ENCODE data around the gene VPS13C. TPM values are rescaled to one million over a fixed set of nuclear protein-coding genes. Genes with fewer than 3 reads are reported as not detected.

Gene VPS13C
- total and polyA plus RNA-seq, 2 donors (not counting 3 experiments of a cell fraction or from before 2014, with no cell fraction given), result 10.8 to 60.3 TPM

DNA sequence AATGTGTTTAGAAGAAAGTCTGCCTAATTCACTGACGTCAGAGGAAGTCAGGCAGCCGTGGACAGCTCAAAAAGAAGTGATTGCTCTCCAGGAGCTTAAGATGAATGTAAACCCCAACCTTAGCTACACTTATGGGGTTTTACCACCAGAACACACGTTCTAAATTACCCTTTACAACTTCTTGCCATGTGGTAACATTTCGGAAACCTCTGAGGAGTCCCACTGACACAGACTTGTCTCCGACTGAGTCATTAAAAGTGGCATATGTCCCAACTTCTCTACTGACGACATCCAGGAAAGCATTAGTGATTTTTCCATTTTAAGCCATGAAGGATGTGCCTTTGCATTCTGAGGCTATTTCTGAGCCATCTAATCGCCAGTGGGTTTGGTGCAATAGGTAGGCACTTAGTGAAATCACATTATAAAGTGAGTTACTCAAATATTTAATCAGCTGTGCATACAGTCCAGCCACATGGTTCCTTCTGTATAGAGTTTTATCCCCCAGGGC lies 38.9 kb upstream of the VPS13C start:
- peak; percentile 75 for DNase-seq (ENCODE audit: low read depth, low spot score)
- dilution Hi-C loops (cut with MboI; ENCODE audit: extremely low pct_ligation_motif_present, low sequenced_read_pairs) (no loop called here), intact Hi-C loops (cut with micrococcal nuclease) (no loop called here)
- H4K20me1 ChIP-seq (replicated peaks; ENCODE audit: control insufficient read depth, extremely low read depth, insufficient read depth, low read length), result no peaks in the 10 kb centered on the region
- ChIA-PET POLR2A (no interaction called here), CTCF (interaction anchor here (1.1 to 2.7 kb wide), 5 partner anchors 10 to 155 kb away, joined by 4 to 11 read pairs (median 7); partner anchors contain the start of gene VPS13C)
- FAIRE-seq, result no peak
- no peak overlapping the region for H3K9ac ChIP-seq (replicated peaks; ENCODE audit: extremely low read depth, insufficient read depth, low read length)
- H3K27me3 ChIP-seq (ENCODE audit: control insufficient read depth in 2 of 2, insufficient read depth in 2 of 2, low read length in 2 of 2), result peaks cover 0 to 3% of the 10 kb centered on the region in 2 experiments
- H3K4me3 ChIP-seq (replicated peaks in 1 of 3; ENCODE audit: insufficient read depth in 1 of 3, low read depth in 1 of 3, low read length in 3 of 3), result peak overlapping the region in 1 of 3 experiments; percentile 23
- TF ChIP-seq POLR2A (IDR thresholded peaks at IDR 0.05; ENCODE audit: low read depth, low read length) (no peak), JUN (IDR thresholded peaks at IDR 0.05; ENCODE audit: borderline replicate concordance, insufficient read depth, insufficient read length, low read depth) (peak; percentile 20)
- no peaks in the 10 kb centered on the region for H3K9me3 ChIP-seq (replicated peaks; ENCODE audit: control insufficient read depth, insufficient read depth, low read length)
- H3K9me1 ChIP-seq (replicated peaks; ENCODE audit: control insufficient read depth, extremely low read depth, insufficient read depth, low read length), result no peaks in the 10 kb centered on the region
- peak overlapping the region; percentile 62 for H3K4me2 ChIP-seq (ENCODE audit: insufficient read depth, low read length)
- BruUV-seq (replicated peaks), result TSS peak; percentile 49
- H2AFZ ChIP-seq (ENCODE audit: low read depth, low read length), result peak overlapping the region; percentile 83
- H3K4me1 ChIP-seq (ENCODE audit: control insufficient read depth, extremely low read depth, insufficient read depth, low read length), result peaks cover 4% of the 10 kb centered on the region
- no peak overlapping the region for H3K27ac ChIP-seq (ENCODE audit: insufficient read depth, low read depth, low read length)
- H3K36me3 ChIP-seq (ENCODE audit: control insufficient read depth in 2 of 2, extremely low read depth in 1 of 2, insufficient read depth in 2 of 2, low read length in 2 of 2), result no peaks in the 10 kb centered on the region
- H3K79me2 ChIP-seq (ENCODE audit: control insufficient read depth, insufficient read depth, low read length), result no peaks in the 10 kb centered on the region

DNA sequence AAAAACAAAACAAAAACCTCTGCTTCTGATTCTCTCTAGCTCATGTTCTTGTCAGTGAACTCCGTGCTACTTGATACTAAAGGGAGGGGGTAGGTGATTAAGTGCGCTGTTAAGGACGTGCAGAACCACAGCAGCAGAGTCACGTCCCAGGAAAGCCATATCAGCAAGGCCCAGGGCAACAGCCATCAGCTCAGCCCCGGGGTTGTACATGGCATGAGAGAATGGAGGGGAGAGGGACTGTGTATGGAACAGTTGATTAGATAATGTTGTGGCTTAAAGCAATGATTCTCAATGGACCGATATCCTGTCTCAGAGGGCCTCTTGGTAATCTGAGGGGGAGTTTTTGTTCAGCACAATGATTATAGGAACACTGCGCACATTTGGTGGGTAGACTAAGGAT lies 34.1 kb upstream of the VPS13C start:
- Histone ChIP-seq H3K4me2 (ENCODE audit: insufficient read depth, low read length) (no peak overlapping the region), H3K9me3 (replicated peaks; ENCODE audit: control insufficient read depth, insufficient read depth, low read length) (no peaks in the 10 kb centered on the region), H2AFZ (ENCODE audit: low read depth, low read length) (no peak overlapping the region), H3K4me1 (ENCODE audit: control insufficient read depth, extremely low read depth, insufficient read depth, low read length) (peaks cover 8% of the 10 kb centered on the region), H3K4me3 (replicated peaks in 1 of 3; ENCODE audit: insufficient read depth in 1 of 3, low read depth in 1 of 3, low read length in 3 of 3) (no peak overlapping the region), H3K36me3 (ENCODE audit: control insufficient read depth in 2 of 2, extremely low read depth in 1 of 2, insufficient read depth in 2 of 2, low read length in 2 of 2) (no peaks in the 10 kb centered on the region), H3K79me2 (ENCODE audit: control insufficient read depth, insufficient read depth, low read length) (no peaks in the 10 kb centered on the region), H4K20me1 (replicated peaks; ENCODE audit: control insufficient read depth, extremely low read depth, insufficient read depth, low read length) (no peaks in the 10 kb centered on the region), H3K27ac (ENCODE audit: insufficient read depth, low read depth, low read length) (no peak overlapping the region), H3K9me1 (replicated peaks; ENCODE audit: control insufficient read depth, extremely low read depth, insufficient read depth, low read length) (no peaks in the 10 kb centered on the region), H3K27me3 (ENCODE audit: control insufficient read depth in 2 of 2, insufficient read depth in 2 of 2, low read length in 2 of 2) (peaks cover 0 to 3% of the 10 kb centered on the region in 2 experiments), H3K9ac (replicated peaks; ENCODE audit: extremely low read depth, insufficient read depth, low read length) (no peak overlapping the region)
- dilution Hi-C loops (cut with MboI; ENCODE audit: extremely low pct_ligation_motif_present, low sequenced_read_pairs) (no loop called here), intact Hi-C loops (cut with micrococcal nuclease) (no loop called here)
- DNase-seq (ENCODE audit: low read depth, low spot score) (no peak), FAIRE-seq (no peak)
- POLR2A ChIA-PET, result no interaction called here
- TF ChIP-seq GATA2 (IDR thresholded peaks at IDR 0.05; ENCODE audit: insufficient read depth, insufficient read length, low read depth, low read length) (no peak), EZH2 (IDR thresholded peaks at IDR 0.05; ENCODE audit: borderline replicate concordance, low read depth, low read length, severe bottlenecking) (no peak), POLR2AphosphoS5 (IDR thresholded peaks at IDR 0.05; ENCODE audit: insufficient read depth, low read depth, low read length) (no peak), FOS (IDR thresholded peaks at IDR 0.05; ENCODE audit: borderline replicate concordance, insufficient read depth, low read length) (no peak)
- TF ChIP-seq, protein P1, sequence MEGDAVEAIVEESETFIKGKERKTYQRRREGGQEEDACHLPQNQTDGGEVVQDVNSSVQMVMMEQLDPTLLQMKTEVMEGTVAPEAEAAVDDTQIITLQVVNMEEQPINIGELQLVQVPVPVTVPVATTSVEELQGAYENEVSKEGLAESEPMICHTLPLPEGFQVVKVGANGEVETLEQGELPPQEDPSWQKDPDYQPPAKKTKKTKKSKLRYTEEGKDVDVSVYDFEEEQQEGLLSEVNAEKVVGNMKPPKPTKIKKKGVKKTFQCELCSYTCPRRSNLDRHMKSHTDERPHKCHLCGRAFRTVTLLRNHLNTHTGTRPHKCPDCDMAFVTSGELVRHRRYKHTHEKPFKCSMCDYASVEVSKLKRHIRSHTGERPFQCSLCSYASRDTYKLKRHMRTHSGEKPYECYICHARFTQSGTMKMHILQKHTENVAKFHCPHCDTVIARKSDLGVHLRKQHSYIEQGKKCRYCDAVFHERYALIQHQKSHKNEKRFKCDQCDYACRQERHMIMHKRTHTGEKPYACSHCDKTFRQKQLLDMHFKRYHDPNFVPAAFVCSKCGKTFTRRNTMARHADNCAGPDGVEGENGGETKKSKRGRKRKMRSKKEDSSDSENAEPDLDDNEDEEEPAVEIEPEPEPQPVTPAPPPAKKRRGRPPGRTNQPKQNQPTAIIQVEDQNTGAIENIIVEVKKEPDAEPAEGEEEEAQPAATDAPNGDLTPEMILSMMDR (IDR thresholded peaks at IDR 0.05; ENCODE audit: extremely low read depth in 1 of 2, insufficient read depth in 1 of 2, low read depth in 1 of 2, low read length in 2 of 2), result no peak
- no TSS peak for BruUV-seq (replicated peaks)
- CTCF ChIA-PET, result no interaction called here

Measured in endothelial cell of umbilical vein (primary cell).